H9 (cell line): ENCODE data around the gene FAM90A26. TPM values are rescaled to one million over a fixed set of nuclear protein-coding genes. Genes with fewer than 3 reads are reported as not detected.
"Not testable (repeated sequence)": the region's sequence is repeated elsewhere in the genome, so short reads cannot be mapped to it uniquely, and the experiment has no call there.

Experiments used
- DNase-seq: peaks from one replicate; pipeline ENCODE4 v3.0.0-alpha.2; 2017
- H2AFZ ChIP-seq: one replicate; pipeline ENCODE4 v1.6.1; 2013; ENCODE audit warnings: mild to moderate bottlenecking, low read length, control low read depth, moderate library complexity
- H2AK5ac ChIP-seq: 2 replicates; pipeline ENCODE4 v1.6.1; 2013; ENCODE audit warnings: low read length, control low read depth, mixed read lengths; ENCODE audit not compliant: insufficient read length
- H2BK120ac ChIP-seq: one replicate; pipeline ENCODE4 v1.6.1; 2013; ENCODE audit warnings: low read depth, mild to moderate bottlenecking, low read length, control low read depth, inconsistent platforms; ENCODE audit not compliant: poor library complexity, severe bottlenecking
- H2BK12ac ChIP-seq: 2 replicates; pipeline ENCODE4 v1.6.1; 2013; ENCODE audit warnings: low read length, control low read depth, mixed read lengths, low read depth; ENCODE audit not compliant: insufficient read length
- H2BK15ac ChIP-seq: 2 replicates; pipeline ENCODE4 v1.6.1; 2013; ENCODE audit warnings: low read depth, low read length, control low read depth
- H2BK20ac ChIP-seq: one replicate; pipeline ENCODE4 v1.6.1; 2013; ENCODE audit warnings: low read depth, mild to moderate bottlenecking, low read length, control low read depth, inconsistent platforms; ENCODE audit not compliant: poor library complexity, severe bottlenecking
- H2BK5ac ChIP-seq: 2 replicates; pipeline ENCODE4 v1.6.1; 2013; ENCODE audit warnings: low read length, control low read depth, mixed read lengths; ENCODE audit not compliant: insufficient read length
- H3K14ac ChIP-seq: 2 replicates; pipeline ENCODE4 v1.6.1; 2013; ENCODE audit warnings: low read length, control low read depth; ENCODE audit not compliant: insufficient read depth
- H3K18ac ChIP-seq: 2 replicates; pipeline ENCODE4 v1.6.1; 2013; ENCODE audit warnings: low read depth, mild to moderate bottlenecking, mixed read lengths, low read length, control low read depth; ENCODE audit not compliant: insufficient read length
- H3K23ac ChIP-seq: 2 replicates; pipeline ENCODE4 v1.6.1; 2013; ENCODE audit warnings: low read length, control low read depth, mixed read lengths, low read depth; ENCODE audit not compliant: insufficient read length
- H3K23me2 ChIP-seq: 2 replicates; pipeline ENCODE4 v1.6.1; 2013; ENCODE audit warnings: low read depth, mild to moderate bottlenecking, mixed read lengths, low read length, control low read depth; ENCODE audit not compliant: insufficient read length, poor library complexity, severe bottlenecking
- H3K27ac ChIP-seq: 2 replicates; pipeline ENCODE4 v1.5.1; 2013; ENCODE audit warnings: low read length, control low read depth, mixed read lengths, low read depth; ENCODE audit not compliant: insufficient read length
- H3K27me3 ChIP-seq: 2 replicates; pipeline ENCODE4 v1.6.1; 2013; ENCODE audit warnings: low read length, control low read depth, inconsistent platforms; ENCODE audit not compliant: insufficient read depth
- H3K4ac ChIP-seq: 2 replicates; pipeline ENCODE4 v1.6.1; 2013; ENCODE audit warnings: low read depth, mild to moderate bottlenecking, control low read depth, inconsistent platforms, low read length, moderate library complexity
- H3K4me1 ChIP-seq: 2 replicates; pipeline ENCODE4 v1.6.1; 2013; ENCODE audit warnings: low read length, control low read depth, inconsistent platforms; ENCODE audit not compliant: insufficient read depth
- H3K4me2 ChIP-seq: 2 replicates; pipeline ENCODE4 v1.6.1; 2013; ENCODE audit warnings: low read length, control low read depth, mixed read lengths; ENCODE audit not compliant: insufficient read length, insufficient read depth
- H3K56ac ChIP-seq: 2 replicates; pipeline ENCODE4 v1.6.1; 2013; ENCODE audit warnings: low read depth, mild to moderate bottlenecking, mixed read lengths, low read length, control low read depth; ENCODE audit not compliant: insufficient read length
- H3K79me1 ChIP-seq: 2 replicates; pipeline ENCODE4 v1.6.1; 2013; ENCODE audit warnings: low read depth, mild to moderate bottlenecking, moderate library complexity, low read length, control low read depth, inconsistent platforms; ENCODE audit not compliant: insufficient read depth, poor library complexity, severe bottlenecking
- H3K79me2 ChIP-seq: 2 replicates; pipeline ENCODE4 v1.6.1; 2013; ENCODE audit warnings: low read length, control low read depth, inconsistent platforms; ENCODE audit not compliant: insufficient read depth
- H3K9ac ChIP-seq: 2 replicates; pipeline ENCODE4 v1.6.1; 2013; ENCODE audit warnings: low read length, control low read depth, mixed read lengths; ENCODE audit not compliant: insufficient read length; ENCODE audit errors: extremely low read depth
- H3K9me3 ChIP-seq: one replicate; pipeline ENCODE4 v1.6.1; 2013; ENCODE audit warnings: low read depth, low read length, inconsistent platforms; ENCODE audit not compliant: control insufficient read depth
- H3T11ph ChIP-seq: one replicate; pipeline ENCODE4 v1.6.1; 2013; ENCODE audit warnings: mild to moderate bottlenecking, low read length, control low read depth, inconsistent platforms
- H4K20me1 ChIP-seq: one replicate; pipeline ENCODE4 v1.6.1; 2013; ENCODE audit not compliant: control insufficient read depth, insufficient read length, insufficient read depth
- H4K5ac ChIP-seq: 2 replicates; pipeline ENCODE4 v1.6.1; 2013; ENCODE audit warnings: low read depth, mild to moderate bottlenecking, mixed read lengths, low read length, control low read depth; ENCODE audit not compliant: insufficient read length
- H4K8ac ChIP-seq: replicated peaks from 2 replicates; pipeline ENCODE4 v1.6.1; 2013; ENCODE audit warnings: low read length, control low read depth, mixed read lengths, low read depth; ENCODE audit not compliant: insufficient read length
- H4K91ac ChIP-seq: 2 replicates; pipeline ENCODE4 v1.6.1; 2013; ENCODE audit warnings: low read depth, mild to moderate bottlenecking, moderate library complexity, mixed read lengths, low read length, control low read depth; ENCODE audit not compliant: insufficient read length
- H3K27ac Mint-ChIP-seq, 3 experiments: 2 replicates in 2 of 3; 3 replicates in 1 of 3; pipeline ENCODE4 v1.8.0; 2020 to 2021; ENCODE audit warnings: mixed read lengths in 3 of 3, mild to moderate bottlenecking in 1 of 3, moderate library complexity in 1 of 3
- H3K27me3 Mint-ChIP-seq: 2 replicates; pipeline ENCODE4 v1.8.0; 2021; ENCODE audit warnings: low read depth, mild to moderate bottlenecking, moderate library complexity, mixed read lengths
- H3K36me3 Mint-ChIP-seq, 3 experiments: 2 replicates in 2 of 3; 3 replicates in 1 of 3; pipeline ENCODE4 v1.8.0; 2020 to 2021; ENCODE audit warnings: low read depth in 3 of 3, mixed read lengths in 3 of 3; ENCODE audit not compliant: insufficient read depth in 1 of 3
- H3K4me1 Mint-ChIP-seq, 2 experiments: 2 replicates each; pipeline ENCODE4 v1.8.0; 2020; ENCODE audit warnings: mixed read lengths in 2 of 2
- H3K4me3 Mint-ChIP-seq, 2 experiments: 2 replicates in 1 of 2; 3 replicates in 1 of 2; pipeline ENCODE4 v1.8.0; 2020 to 2021; ENCODE audit warnings: mild to moderate bottlenecking in 2 of 2, mixed read lengths in 2 of 2, moderate library complexity in 1 of 2
- H3K9me3 Mint-ChIP-seq, 2 experiments: 2 replicates in 1 of 2; 3 replicates in 1 of 2; pipeline ENCODE4 v1.8.0; 2020; ENCODE audit warnings: mild to moderate bottlenecking in 2 of 2, mixed read lengths in 2 of 2, moderate library complexity in 1 of 2
- WGBS: extraction: QIAGEN DNeasy Blood & Tissue Kit; methylation state at CpG from one replicate; pipeline ENCODE4 v1.1.7; 2013; ENCODE audit warnings: missing lambda C conversion rate, low lambda C conversion rate, mixed read lengths; ENCODE audit not compliant: insufficient read length; ENCODE audit errors: extremely low coverage; 5-methylcytosine and 5-hydroxymethylcytosine counted together
- total RNA-seq: library from RNA; stranded (reverse); gene quantifications from 2 replicates; pipeline ENCODE4 v1.2.1, GENCODE V29; 2021

FAM90A26 gene
- total RNA-seq, 1 experiment from 2014 or later = not detected

GRCh38 chr4:9131420-9131819 lies 38.8 kb upstream of the FAM90A26 start:
- H3K4ac ChIP-seq, H2AK5ac ChIP-seq, H3K4me2 ChIP-seq, H3T11ph ChIP-seq, H2BK20ac ChIP-seq, H2BK5ac ChIP-seq, H2BK120ac ChIP-seq, H3K23ac ChIP-seq, H2BK15ac ChIP-seq, H3K9me3 ChIP-seq, H4K5ac ChIP-seq, H3K27me3 ChIP-seq, H3K23me2 ChIP-seq, H3K27ac Mint-ChIP-seq, H3K14ac ChIP-seq, H3K4me1 Mint-ChIP-seq, H3K79me2 ChIP-seq, H3K27me3 Mint-ChIP-seq, H3K18ac ChIP-seq, H3K56ac ChIP-seq, DNase-seq, H4K8ac ChIP-seq, H3K27ac ChIP-seq, H3K9ac ChIP-seq, H2BK12ac ChIP-seq, H3K4me1 ChIP-seq, H3K4me3 Mint-ChIP-seq, H4K91ac ChIP-seq, H3K79me1 ChIP-seq, H4K20me1 ChIP-seq, H2AFZ ChIP-seq: not testable (repeated sequence)
- peaks cover 24 to 60% of the 10 kb centered on the region in 2 experiments for H3K9me3 Mint-ChIP-seq
- no CpG with 5 or more reads among the region's 7 CpGs for WGBS
- peaks cover 4 to 12% (median 11%) of the 10 kb centered on the region in 3 experiments; a peak in 5 of 7 replicates for H3K36me3 Mint-ChIP-seq

GRCh38 chr4:9132849-9133248 lies 37.4 kb upstream of the FAM90A26 start:
- not testable (repeated sequence) for H3K56ac ChIP-seq, H3K79me2 ChIP-seq, H3K4me2 ChIP-seq, H3K4ac ChIP-seq, H3K9me3 ChIP-seq, H3K14ac ChIP-seq, H3K27me3 Mint-ChIP-seq, H3T11ph ChIP-seq, H3K18ac ChIP-seq, H2BK12ac ChIP-seq, DNase-seq, H3K27ac ChIP-seq, H4K91ac ChIP-seq, H3K23ac ChIP-seq, H2BK20ac ChIP-seq, H2AFZ ChIP-seq, H3K23me2 ChIP-seq, H3K27me3 ChIP-seq, H2AK5ac ChIP-seq, H3K27ac Mint-ChIP-seq, H4K8ac ChIP-seq, H3K4me1 Mint-ChIP-seq, H3K9ac ChIP-seq, H3K4me3 Mint-ChIP-seq, H2BK15ac ChIP-seq, H4K20me1 ChIP-seq, H3K4me1 ChIP-seq, H4K5ac ChIP-seq, H2BK5ac ChIP-seq, H3K79me1 ChIP-seq, H2BK120ac ChIP-seq
- H3K36me3 Mint-ChIP-seq = peaks cover 4 to 14% (median 12%) of the 10 kb centered on the region in 3 experiments; a peak in 6 of 7 replicates
- WGBS = no CpG with 5 or more reads among the region's 4 CpGs
- H3K9me3 Mint-ChIP-seq = peaks cover 25 to 56% of the 10 kb centered on the region in 2 experiments
